Right lobe of liver (tissue), 6 donors: ENCODE results near the gene FOXR1. TPM values are rescaled to one million over a fixed set of nuclear protein-coding genes. Genes with fewer than 3 reads are reported as not detected.

Experiments
- ATAC-seq, 4 donors: fragments of 200-7000 bp; cut with Tn5 transposase; one replicate each; pipeline ENCODE4 v1.9.1; 2020; ENCODE audit warnings: mild to moderate bottlenecking in 4 of 4, moderate library complexity in 4 of 4
- DNase-seq, 3 donors: peaks; one replicate each; pipeline ENCODE4 v3.0.0-alpha.2; 2020
- H3K27ac ChIP-seq, 3 donors: fragments of 200-600 bp; one replicate each; pipeline ENCODE4 v1.8.0; 2022
- H3K27me3 ChIP-seq, 2 donors: fragments of 200-600 bp; one replicate each; pipeline ENCODE4 v1.8.0; 2022
- H3K36me3 ChIP-seq, 4 donors: fragments of 200-600 bp; sonication (generic) in 1 of 4; one replicate each; pipeline versions ENCODE4 v1.5.1 to v1.8.0; 2017 to 2022; ENCODE audit warnings: control low read depth in 1 of 4
- H3K4me1 ChIP-seq, 4 donors: fragments of 200-600 bp; sonication (generic) in 1 of 4; one replicate each; pipeline versions ENCODE4 v1.5.1 to v1.8.0; 2017 to 2022; ENCODE audit warnings: control low read depth in 1 of 4
- H3K4me3 ChIP-seq, 3 donors: fragments of 200-600 bp; one replicate each; pipeline ENCODE4 v1.8.0; 2022
- H3K9me3 ChIP-seq, 4 donors: fragments of 200-600 bp; sonication (generic) in 1 of 4; one replicate each; pipeline versions ENCODE4 v1.5.1 to v1.8.0; 2017 to 2022; ENCODE audit warnings: control low read depth in 1 of 4
- POLR2A ChIP-seq: fragments of 450-650 bp; IDR thresholded peaks from one replicate; pipeline ENCODE4 v1.6.1; 2017; ENCODE audit warnings: antibody characterized with exemption, mild to moderate bottlenecking
- WGBS: methylation state at CpG from one replicate; pipeline ENCODE4 v1.1.6; 2018; ENCODE audit warnings: low coverage, low lambda C conversion rate; ENCODE audit not compliant: insufficient coverage; ENCODE audit errors: missing lambda C conversion rate; 5-methylcytosine and 5-hydroxymethylcytosine counted together
- intact Hi-C, 2 donors: fragments of 100-400 bp; cut with DNase I; formaldehyde crosslinking; loops; one replicate each; pipeline versions ENCODE4 v1.11.2 to v1.14.1; 2022
- total RNA-seq, 6 experiments: library from RNA; depleted of rRNA in 2 of 6; stranded (reverse); fragments of >200 nt in 2 of 6; fragmentation: NEBNext Ultra II Directional in 3 of 6; extraction: Animal tissue kit (Norgen Biotek cat#: 25700) in 3 of 6; gene quantifications; one replicate each; pipeline versions ENCODE4 v1.1.0 to v1.2.4, GENCODE V29; 2016 to 2023
- TF ChIP-seq, protein P1 (sequence below), 4 donors: fragments of 200-600 bp in 3 of 4; fragments of 450-650 bp in 1 of 4; IDR thresholded peaks; one replicate each; pipeline versions ENCODE4 v1.5.1 to v1.8.0; 2016 to 2022; ENCODE audit warnings: antibody characterized with exemption in 4 of 4, mild to moderate bottlenecking in 2 of 4
- donor health status: DM: no; HTN: yes; CAD: no.
- donor health status: DM: no; HTN: no; CAD: no.
- donor health status: DM: no; HTN: no; CAD: no.
- donor health status: DM: no; HTN: yes; CAD: no.
- donor health status: DM: no; HTN: yes; CAD: no.

The FOXR1 gene
- total RNA-seq, 6 experiments from 2014 or later, result not detected

DNA sequence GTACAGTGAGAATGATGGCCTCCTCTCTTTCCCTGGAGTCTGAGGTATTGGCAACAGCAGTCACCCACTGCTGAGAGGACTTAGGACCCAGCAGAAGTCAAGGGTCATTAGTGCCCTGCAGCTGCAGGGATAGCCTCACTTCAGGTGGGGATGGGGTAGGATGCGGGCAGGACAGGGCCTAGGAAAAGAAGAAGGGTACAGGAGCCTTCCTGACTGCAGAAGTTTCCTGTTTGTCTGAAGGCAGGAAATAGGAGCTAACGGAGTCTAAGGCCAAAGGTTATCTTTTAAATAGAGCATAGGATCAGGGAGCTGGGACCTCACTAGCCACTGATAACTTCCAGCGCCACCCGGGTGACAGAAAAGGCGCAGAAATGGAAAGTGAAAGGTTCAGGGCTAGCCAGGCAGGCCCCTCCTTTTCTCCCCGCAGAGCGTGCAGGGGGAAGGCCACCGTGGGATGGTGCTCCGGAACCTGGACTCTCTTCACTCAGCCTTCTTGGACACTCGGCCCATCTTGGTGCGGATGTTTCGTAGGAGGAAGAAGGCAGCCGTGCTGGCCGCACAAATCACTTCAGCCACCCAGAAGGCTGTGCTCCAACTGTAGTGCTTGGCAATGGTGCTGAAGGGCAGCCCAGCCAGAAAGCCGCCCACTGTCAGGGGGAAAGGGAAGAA, 53.0 kb downstream of the FOXR1 start:
- ATAC-seq (peak in 2 of 4 donors; percentile 4 to 14), DNase-seq (peak in 2 of 3 donors; percentile 48 to 56)
- TF ChIP-seq POLR2A, result peak; percentile 17
- TF ChIP-seq, protein P1, sequence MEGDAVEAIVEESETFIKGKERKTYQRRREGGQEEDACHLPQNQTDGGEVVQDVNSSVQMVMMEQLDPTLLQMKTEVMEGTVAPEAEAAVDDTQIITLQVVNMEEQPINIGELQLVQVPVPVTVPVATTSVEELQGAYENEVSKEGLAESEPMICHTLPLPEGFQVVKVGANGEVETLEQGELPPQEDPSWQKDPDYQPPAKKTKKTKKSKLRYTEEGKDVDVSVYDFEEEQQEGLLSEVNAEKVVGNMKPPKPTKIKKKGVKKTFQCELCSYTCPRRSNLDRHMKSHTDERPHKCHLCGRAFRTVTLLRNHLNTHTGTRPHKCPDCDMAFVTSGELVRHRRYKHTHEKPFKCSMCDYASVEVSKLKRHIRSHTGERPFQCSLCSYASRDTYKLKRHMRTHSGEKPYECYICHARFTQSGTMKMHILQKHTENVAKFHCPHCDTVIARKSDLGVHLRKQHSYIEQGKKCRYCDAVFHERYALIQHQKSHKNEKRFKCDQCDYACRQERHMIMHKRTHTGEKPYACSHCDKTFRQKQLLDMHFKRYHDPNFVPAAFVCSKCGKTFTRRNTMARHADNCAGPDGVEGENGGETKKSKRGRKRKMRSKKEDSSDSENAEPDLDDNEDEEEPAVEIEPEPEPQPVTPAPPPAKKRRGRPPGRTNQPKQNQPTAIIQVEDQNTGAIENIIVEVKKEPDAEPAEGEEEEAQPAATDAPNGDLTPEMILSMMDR (IDR thresholded peaks at IDR 0.05), result no peak
- peaks cover 0 to 32% (median 15%) of the 10 kb centered on the region in 4 donors for H3K36me3 ChIP-seq
- peak overlapping the region; percentile 37 to 62 (median 47) for H3K27ac ChIP-seq
- peak overlapping the region in 1 of 3 donors; percentile 0 for H3K4me3 ChIP-seq
- peaks cover 0 to 77% (median 32%) of the 10 kb centered on the region in 4 donors for H3K4me1 ChIP-seq
- 17% methylated on average over 11 of the region's 15 CpGs for WGBS
- intact Hi-C loops, result no loop called here
- no peaks in the 10 kb centered on the region for H3K9me3 ChIP-seq
- H3K27me3 ChIP-seq, result no peaks in the 10 kb centered on the region

DNA sequence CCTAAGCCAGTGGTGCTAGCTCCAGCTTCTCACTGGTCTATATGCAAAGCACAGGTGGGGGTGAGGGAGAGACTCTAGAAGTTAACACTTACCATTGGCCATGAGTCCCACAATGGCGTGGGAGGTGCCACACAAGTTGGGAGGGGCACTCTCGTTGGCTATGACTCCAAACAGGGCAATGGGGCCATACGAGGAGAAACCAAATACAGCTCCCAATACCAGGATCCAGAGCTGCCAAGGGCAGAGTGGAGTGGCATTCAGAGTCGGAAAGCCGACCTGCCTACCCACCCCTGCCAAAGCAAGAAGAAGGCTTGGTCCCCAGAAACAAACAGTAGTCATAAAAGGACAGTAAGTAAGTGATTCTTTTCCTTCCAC, 53.5 kb downstream of the FOXR1 start:
- no peaks in the 10 kb centered on the region for H3K9me3 ChIP-seq
- peaks cover 0 to 78% (median 32%) of the 10 kb centered on the region in 4 donors for H3K4me1 ChIP-seq
- peaks cover 0 to 32% (median 15%) of the 10 kb centered on the region in 4 donors for H3K36me3 ChIP-seq
- no peaks in the 10 kb centered on the region for H3K27me3 ChIP-seq
- DNase-seq (peak in 2 of 3 donors; percentile 37 to 42), ATAC-seq (no peak)
- peak overlapping the region in 1 of 3 donors; percentile 81 for H3K4me3 ChIP-seq
- TF ChIP-seq, protein P1 (IDR thresholded peaks at IDR 0.05), result no peak
- peak; percentile 10 for TF ChIP-seq POLR2A
- WGBS, result 18% methylated on average over 4 of the region's 5 CpGs
- intact Hi-C loops, result no loop called here
- peak overlapping the region; percentile 37 to 62 (median 47) for H3K27ac ChIP-seq

DNA sequence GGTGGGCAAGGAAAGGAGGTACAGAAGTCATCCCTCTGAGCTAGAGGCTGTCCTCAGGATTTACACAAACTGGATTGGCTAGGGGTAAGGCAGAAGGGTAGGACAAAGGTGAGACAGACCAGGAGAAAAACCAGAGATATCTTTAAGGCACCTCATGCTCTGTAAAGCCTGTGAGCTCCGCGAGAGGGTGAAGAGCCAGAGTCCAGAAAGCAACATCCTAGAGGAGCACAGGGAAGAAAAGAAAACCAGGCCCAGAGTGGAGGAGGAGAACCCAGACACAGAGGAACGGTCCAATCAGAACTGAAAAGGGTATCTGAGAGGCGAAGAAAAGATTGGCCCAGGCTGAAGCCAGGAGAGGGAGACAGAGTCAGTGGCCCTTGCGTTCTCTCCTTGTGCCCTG, 54.0 kb downstream of the FOXR1 start:
- intact Hi-C loops, result no loop called here
- H3K4me1 ChIP-seq, result peaks cover 0 to 73% (median 30%) of the 10 kb centered on the region in 4 donors

DNA sequence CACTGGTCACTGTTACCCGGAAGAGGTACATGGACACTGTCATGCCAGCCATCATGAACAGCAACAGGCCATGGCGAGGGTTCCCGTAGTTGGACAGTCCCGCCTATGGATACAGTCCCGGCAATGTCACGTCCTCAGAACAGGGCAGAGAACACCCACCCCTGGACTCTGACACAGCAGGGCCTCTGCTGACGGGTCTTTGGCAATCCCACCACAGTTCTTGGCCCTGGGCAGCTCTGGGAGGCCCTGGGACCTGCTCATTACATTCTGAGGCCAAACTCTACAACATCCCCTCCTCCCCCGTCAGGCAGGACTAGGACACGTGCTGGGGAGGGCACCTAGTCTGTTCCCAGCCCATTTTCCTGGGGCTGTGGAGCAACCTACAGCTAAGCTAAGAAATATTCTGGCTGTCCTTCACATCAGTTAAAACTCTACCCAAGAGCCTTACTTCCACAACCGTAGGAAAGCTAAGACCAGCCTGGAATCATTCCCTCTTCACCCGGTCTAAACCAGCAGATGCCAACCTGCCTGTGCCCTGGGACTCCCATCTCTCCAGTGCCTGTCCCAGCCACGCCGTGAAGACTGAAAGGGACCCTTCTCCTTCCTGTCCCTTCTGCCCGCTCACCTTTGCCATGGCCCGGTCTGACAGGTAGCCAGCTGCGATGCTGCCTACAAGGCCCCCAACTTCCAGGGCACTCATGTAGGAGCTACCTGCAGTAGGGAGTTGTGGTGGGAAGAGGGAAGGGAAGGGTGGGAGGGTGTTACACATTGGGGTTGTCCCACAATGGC, 54.6 kb downstream of the FOXR1 start:
- no peaks in the 10 kb centered on the region for H3K9me3 ChIP-seq
- peaks cover 0 to 32% (median 15%) of the 10 kb centered on the region in 4 donors for H3K36me3 ChIP-seq
- H3K4me3 ChIP-seq, result peak overlapping the region; percentile 66 to 96 (median 81)
- 20% methylated on average over 4 of the region's 16 CpGs for WGBS
- TF ChIP-seq POLR2A, result peak; percentile 53
- TF ChIP-seq, protein P1 (IDR thresholded peaks at IDR 0.05), result no peak
- H3K27me3 ChIP-seq, result no peaks in the 10 kb centered on the region
- DNase-seq (peak; percentile 60 to 89 (median 85)), ATAC-seq (peak; percentile 3 to 13 (median 7))
- intact Hi-C loops, result no loop called here
- peaks cover 2 to 67% (median 28%) of the 10 kb centered on the region in 4 donors for H3K4me1 ChIP-seq
- H3K27ac ChIP-seq, result peak overlapping the region; percentile 37 to 62 (median 47)

More for the DNA sequence above, 54.0 kb downstream of the FOXR1 start:
- ATAC-seq (no peak), DNase-seq (no peak)
- Histone ChIP-seq H3K36me3 (peaks cover 0 to 32% (median 15%) of the 10 kb centered on the region in 4 donors), H3K4me3 (peak overlapping the region in 2 of 3 donors; percentile 81 to 96), H3K9me3 (no peaks in the 10 kb centered on the region), H3K27me3 (no peaks in the 10 kb centered on the region), H3K27ac (peak overlapping the region; percentile 37 to 62 (median 47))
- 46% methylated on average over 3 of the region's 5 CpGs for WGBS
- TF ChIP-seq POLR2A, result no peak
- TF ChIP-seq, protein P1 (IDR thresholded peaks at IDR 0.05), result no peak
